Measurements from ENCODE around the gene CCNE1.
A peak's percentile ranks its signal among the peaks of the same experiment; 100 is the strongest.

CCNE1 gene

DNA sequence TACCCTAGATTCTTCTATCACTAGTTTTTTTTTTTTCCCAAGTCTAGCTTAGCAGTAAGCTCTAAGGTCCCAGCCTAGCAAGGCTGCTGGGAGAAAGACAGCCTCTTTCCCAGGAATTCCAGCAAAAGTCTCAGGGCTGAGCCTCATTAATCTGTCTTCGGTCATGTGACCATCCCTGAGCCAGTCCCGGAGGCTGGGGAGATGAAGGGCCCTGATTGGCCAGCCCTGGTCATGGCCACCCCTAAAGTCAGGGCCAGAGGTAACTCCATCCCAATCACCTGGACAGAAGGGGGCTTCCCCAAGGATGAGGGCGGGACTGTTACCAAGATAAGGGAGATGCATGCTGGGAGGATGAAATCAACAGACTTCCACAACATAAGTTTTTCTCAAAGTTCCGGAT is 43.3 kb downstream of the CCNE1 start:
- peaks cover 3 to 7% of the 10 kb centered on the region in 2 donors for H3K4me1 Mint-ChIP-seq
- no peak overlapping the region for H3K27ac Mint-ChIP-seq
- DNase-seq (no peak), ATAC-seq (replicated peaks) (no peak)
- H3K4me3 Mint-ChIP-seq: no peak overlapping the region
- peaks cover 25 to 49% of the 10 kb centered on the region in 2 donors for H3K27me3 Mint-ChIP-seq
- no peaks in the 10 kb centered on the region for H3K9me3 Mint-ChIP-seq
- no peaks in the 10 kb centered on the region for H3K36me3 Mint-ChIP-seq

DNA sequence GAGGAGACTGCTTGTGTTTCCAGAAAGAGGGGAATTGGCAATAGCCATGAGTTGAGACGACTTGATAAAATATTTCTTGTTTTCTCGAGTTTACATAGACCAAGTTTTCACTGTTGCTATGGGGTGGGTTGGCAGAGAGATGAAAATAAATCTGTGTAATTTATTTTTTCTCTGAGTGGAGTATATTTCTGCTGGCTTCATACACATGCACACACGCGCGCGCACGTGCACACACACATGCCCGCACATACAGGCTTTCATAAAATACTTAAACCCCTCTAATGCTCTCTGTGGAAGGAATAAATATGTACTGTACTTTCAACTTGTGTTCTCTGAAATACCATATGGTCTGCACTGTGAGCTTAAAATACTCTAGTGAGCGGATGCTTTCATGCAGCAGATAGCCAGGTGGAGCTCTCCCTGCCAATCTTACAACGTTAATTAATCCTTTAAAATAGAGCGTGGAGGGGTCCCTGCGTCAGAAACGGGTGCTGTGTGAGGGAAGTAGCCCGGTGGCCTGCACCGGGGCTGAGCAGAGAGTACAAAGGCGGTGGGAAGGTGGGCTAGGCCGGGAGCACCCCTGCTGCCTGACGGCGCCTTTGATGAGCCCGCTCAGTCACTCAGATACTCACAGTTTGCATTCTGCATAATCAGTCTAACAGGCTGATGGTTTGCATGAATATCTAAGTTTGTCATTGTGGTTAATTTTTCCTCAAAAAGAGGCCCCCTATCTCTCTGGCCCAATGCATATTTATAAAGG is 44.1 kb downstream of the CCNE1 start:
- DNase-seq (no peak), ATAC-seq (replicated peaks) (no peak)
- H3K4me1 Mint-ChIP-seq: peaks cover 3 to 7% of the 10 kb centered on the region in 2 donors
- H3K36me3 Mint-ChIP-seq: no peaks in the 10 kb centered on the region
- H3K27ac Mint-ChIP-seq: no peak overlapping the region
- no peaks in the 10 kb centered on the region for H3K9me3 Mint-ChIP-seq
- H3K4me3 Mint-ChIP-seq: no peak overlapping the region
- peaks cover 22 to 55% of the 10 kb centered on the region in 2 donors for H3K27me3 Mint-ChIP-seq

DNA sequence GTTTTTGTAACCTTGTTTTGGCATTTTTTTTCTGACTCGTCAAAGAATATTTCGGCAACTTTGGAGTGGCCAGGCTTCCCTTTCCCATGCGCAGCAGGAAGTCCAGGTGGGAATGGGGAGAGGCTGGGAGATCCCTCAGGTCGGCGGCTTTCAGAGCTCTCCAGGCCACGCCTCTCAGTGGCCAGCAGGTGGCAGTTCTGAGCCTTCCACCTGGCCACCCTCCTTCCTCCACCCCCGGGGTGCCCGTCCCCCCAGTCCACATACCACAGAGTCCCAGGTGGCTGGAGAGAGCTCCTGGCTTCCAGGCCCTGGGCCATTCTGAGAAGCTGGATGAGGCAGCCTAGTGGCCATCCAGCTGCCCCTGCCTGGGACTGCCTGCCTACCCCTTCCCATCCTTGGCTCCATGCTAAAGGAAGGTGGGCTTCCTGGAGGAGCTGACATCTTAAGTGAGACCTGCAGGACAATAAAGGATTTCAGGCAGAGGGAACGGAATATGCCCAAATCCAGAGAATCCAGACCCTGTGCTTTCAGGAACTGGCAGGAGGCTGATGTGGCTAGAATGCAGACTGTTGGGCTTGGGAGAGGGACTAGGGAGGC is 46.3 kb downstream of the CCNE1 start:
- Mint-ChIP-seq H3K4me1 (peaks cover 3 to 7% of the 10 kb centered on the region in 2 donors), H3K27ac (no peak overlapping the region), H3K27me3 (peaks cover 29 to 74% of the 10 kb centered on the region in 2 donors), H3K36me3 (no peaks in the 10 kb centered on the region), H3K9me3 (no peaks in the 10 kb centered on the region), H3K4me3 (no peak overlapping the region)
- no peak for DNase-seq
- peak; percentile 72 to 76 for ATAC-seq (replicated peaks)

DNA sequence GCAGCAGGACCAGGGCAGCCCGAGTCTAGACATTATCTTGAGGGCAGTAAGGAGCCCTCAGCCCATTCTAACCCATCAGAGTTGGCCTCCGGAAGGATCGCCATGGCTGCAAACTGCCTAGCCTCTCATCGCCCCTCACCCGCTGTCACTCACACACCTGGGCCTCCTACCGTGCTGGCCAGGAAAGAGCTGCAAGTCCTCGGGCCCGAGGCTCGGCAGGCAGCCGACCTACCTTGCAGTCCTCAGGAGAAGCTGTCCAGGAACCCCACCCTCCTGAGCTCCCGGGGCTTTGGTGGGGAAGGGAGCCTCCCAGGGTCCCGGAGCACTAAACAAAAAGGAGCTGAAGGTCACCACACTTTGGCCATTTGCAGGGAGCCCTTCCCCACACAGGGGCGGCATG is 46.8 kb downstream of the CCNE1 start:
- no peak for ATAC-seq (replicated peaks)
- H3K36me3 Mint-ChIP-seq: no peaks in the 10 kb centered on the region
- DNase-seq: no peak
- peaks cover 30 to 75% of the 10 kb centered on the region in 2 donors for H3K27me3 Mint-ChIP-seq
- no peak overlapping the region for H3K4me3 Mint-ChIP-seq
- H3K9me3 Mint-ChIP-seq: no peaks in the 10 kb centered on the region
- no peak overlapping the region for H3K27ac Mint-ChIP-seq
- peaks cover 3 to 7% of the 10 kb centered on the region in 2 donors for H3K4me1 Mint-ChIP-seq

DNA sequence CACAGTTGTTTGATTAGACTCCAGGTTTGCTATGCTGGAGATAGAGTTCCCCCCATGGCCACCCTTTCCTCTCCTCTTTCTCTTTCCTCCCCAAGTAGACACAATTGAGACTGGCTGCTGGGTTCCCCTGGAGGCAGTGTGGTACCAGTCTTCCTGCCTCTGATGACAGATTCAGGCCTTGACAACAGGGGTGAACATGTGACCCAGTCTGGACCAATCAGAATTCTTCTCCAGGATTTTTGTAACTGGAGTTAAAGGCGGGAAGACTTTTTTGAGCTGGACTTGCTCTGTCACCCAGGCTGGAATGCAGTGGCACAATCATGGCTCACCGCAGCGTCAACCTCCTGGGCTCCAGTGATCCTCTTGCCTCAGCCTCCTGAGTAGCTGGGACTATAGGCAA is 48.7 kb downstream of the CCNE1 start:
- H3K9me3 Mint-ChIP-seq: no peaks in the 10 kb centered on the region
- no peaks in the 10 kb centered on the region for H3K36me3 Mint-ChIP-seq
- peaks cover 3 to 7% of the 10 kb centered on the region in 2 donors for H3K4me1 Mint-ChIP-seq
- no peak for DNase-seq
- no peak overlapping the region for H3K27ac Mint-ChIP-seq
- H3K4me3 Mint-ChIP-seq: no peak overlapping the region
- peaks cover 32 to 67% of the 10 kb centered on the region in 2 donors for H3K27me3 Mint-ChIP-seq
- peak; percentile 38 to 45 for ATAC-seq (replicated peaks)

DNA sequence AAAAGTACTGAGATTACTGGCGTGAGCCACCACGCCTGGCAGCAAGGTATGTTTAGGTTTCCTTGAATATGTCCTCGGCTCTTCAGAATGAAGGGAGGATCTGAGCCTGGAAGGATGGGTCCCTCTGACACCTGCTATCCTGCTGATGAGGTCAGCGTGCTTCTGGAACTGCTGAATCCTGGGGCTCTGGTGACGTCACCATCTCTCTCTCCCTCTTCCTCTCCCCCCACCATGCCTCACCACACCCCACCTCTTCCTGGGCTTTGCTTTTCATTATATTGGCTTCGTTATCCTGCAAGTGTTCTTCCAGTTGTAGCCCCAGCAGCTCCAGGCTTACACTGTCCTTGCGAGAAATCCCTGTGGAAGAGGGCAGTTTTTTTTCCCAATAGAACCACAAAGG is 49.8 kb downstream of the CCNE1 start:
- ATAC-seq (replicated peaks): no peak
- DNase-seq: no peak
- H3K27ac Mint-ChIP-seq: no peak overlapping the region
- no peak overlapping the region for H3K4me3 Mint-ChIP-seq
- peaks cover 37 to 69% of the 10 kb centered on the region in 2 donors for H3K27me3 Mint-ChIP-seq
- H3K9me3 Mint-ChIP-seq: peaks cover 2 to 5% of the 10 kb centered on the region in 2 donors
- H3K4me1 Mint-ChIP-seq: peaks cover 3 to 7% of the 10 kb centered on the region in 2 donors
- no peaks in the 10 kb centered on the region for H3K36me3 Mint-ChIP-seq

DNA sequence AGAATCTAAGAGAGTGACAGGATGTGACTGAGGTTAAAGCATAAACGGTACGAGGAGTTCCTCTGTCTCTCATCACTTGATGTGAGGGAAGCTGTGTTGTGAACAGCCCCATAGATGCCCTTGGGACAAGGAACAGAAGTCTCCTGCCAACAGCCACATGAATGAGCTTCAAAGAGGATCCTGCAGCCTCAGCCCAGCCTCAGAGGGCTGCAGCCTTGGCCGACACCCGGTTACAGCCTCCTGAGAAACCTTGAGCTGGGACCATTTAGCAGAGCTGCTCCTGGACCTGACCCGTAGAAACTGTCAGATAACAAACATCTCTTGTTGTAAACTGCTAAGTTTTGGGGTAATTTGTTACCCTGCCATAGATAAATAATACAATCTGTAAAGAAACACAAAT is 54.2 kb downstream of the CCNE1 start:
- Mint-ChIP-seq H3K4me1 (no peaks in the 10 kb centered on the region), H3K9me3 (peaks cover 4 to 7% of the 10 kb centered on the region in 2 donors), H3K36me3 (no peaks in the 10 kb centered on the region), H3K27ac (no peak overlapping the region), H3K27me3 (peaks cover 29 to 64% of the 10 kb centered on the region in 2 donors), H3K4me3 (no peak overlapping the region)
- DNase-seq (no peak), ATAC-seq (replicated peaks) (no peak)

DNA sequence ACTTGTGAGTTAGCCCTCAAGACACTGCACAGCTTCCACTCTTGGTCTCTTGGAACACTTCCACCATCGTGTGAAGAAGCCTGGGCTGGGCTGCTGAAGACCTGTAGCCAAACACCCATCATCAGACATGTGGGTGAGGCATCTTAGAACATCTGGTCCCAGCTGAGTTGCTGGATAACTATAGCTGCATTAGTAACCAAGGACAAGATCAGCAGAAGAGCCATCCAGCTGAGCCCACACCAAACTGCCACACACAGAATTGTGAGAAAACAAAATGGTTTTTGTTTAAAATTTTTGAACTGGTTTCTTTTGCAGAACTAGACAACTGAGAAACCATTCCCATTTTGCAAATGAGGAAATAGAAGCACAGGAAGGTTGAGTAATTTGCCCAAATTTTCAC is 56.2 kb downstream of the CCNE1 start:
- Mint-ChIP-seq H3K4me3 (no peak overlapping the region), H3K27ac (no peak overlapping the region), H3K27me3 (peaks cover 34 to 67% of the 10 kb centered on the region in 2 donors), H3K9me3 (peaks cover 4 to 7% of the 10 kb centered on the region in 2 donors), H3K4me1 (peaks cover 5 to 11% of the 10 kb centered on the region in 2 donors), H3K36me3 (no peaks in the 10 kb centered on the region)
- DNase-seq (no peak), ATAC-seq (replicated peaks) (no peak)

DNA sequence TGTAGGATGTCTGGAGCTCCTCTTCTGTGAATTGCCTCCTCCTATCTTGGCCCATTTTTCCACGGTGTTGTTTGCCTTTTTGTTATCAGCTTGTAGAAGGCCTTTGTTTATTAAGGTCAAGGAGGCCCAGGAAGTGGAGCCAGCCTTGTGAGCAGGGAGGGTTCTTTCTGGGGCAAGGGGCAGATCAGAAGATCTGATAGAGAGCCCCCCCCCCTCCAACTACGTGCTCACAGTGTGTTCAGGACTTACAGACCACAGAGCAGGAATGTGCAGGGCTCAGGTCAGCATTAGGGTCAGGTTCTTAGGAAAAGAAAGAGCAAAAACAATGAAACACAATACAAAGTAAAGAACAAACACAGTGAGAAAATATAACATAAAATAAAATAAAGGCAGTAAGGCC is 59.4 kb downstream of the CCNE1 start:
- Mint-ChIP-seq H3K27me3 (peaks cover 31 to 57% of the 10 kb centered on the region in 2 donors), H3K4me1 (peaks cover 8 to 21% of the 10 kb centered on the region in 2 donors), H3K36me3 (no peaks in the 10 kb centered on the region), H3K27ac (no peak overlapping the region), H3K9me3 (peaks cover 4 to 7% of the 10 kb centered on the region in 2 donors), H3K4me3 (no peak overlapping the region)
- no peak for DNase-seq
- no peak for ATAC-seq (replicated peaks)

DNA sequence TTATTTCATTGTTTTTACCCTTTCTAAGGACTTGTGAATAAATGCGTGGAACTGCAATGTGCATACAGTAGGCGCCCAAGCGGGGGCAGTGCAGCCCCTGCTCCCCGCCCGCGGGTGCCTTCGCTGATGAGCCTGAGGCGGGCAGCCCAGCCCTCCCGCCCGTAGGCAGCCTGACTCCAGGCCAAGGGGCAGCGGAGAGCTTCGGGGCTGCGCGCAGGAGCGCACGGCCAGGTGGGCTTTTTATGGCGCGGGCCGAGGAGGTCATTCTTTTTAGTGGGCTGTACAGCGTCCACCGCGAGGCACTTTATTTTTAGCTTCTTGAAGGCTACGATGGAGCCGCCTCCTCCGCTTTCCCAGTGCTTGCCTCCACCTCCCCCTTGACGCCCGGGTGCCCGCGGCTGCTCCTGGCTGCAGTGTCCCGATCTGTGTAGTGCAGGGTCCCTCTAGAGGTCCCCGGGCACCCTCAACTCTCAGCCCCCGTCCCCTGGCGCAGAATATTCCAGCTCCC is 60.5 kb downstream of the CCNE1 start:
- DNase-seq (no peak), ATAC-seq (replicated peaks) (no peak)
- peak overlapping the region in 1 of 2 donors; percentile 26 for H3K4me3 Mint-ChIP-seq
- no peaks in the 10 kb centered on the region for H3K36me3 Mint-ChIP-seq
- H3K4me1 Mint-ChIP-seq: peaks cover 13 to 25% of the 10 kb centered on the region in 2 donors
- no peak overlapping the region for H3K27ac Mint-ChIP-seq
- H3K27me3 Mint-ChIP-seq: peaks cover 24 to 50% of the 10 kb centered on the region in 2 donors
- H3K9me3 Mint-ChIP-seq: no peaks in the 10 kb centered on the region

DNA sequence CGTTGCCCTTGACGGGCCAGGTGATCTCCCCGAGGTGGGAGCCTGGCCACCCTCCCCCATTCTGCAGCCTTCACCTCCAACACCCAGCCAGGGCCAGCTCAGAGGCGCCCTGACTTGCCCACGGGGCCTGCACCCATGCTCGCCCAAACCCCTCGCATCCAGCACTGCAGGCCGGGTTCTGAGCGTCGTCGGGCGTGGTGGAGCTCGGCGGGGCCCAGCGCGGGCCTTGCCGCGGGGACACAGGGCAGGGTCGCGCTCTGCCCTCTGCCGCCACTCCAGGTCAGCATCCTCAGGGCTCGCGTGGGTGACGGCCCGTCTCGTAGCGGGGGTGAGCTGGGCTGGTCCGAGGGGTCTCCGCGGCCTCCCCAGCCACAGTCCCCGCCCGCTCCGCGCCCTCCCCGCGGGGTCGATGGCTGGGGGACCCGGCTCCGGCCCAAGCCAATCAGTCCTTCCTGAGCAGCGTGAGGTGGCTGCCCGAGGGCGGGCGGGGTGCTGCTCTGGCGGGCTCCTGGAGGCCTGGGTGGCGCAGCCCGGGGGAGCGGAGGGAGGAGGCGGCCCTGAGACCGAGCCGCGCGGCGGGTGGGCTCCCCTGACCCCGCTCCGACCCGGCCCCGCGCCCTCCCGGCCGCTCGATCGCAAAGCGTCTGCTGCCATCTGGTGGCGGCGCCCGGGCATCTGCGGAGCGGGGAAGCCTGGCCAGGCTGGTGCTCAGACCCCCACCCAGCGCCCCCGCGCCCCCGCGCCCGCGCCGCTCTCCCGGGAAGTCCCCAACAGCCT is 61.4 kb downstream of the CCNE1 start:
- ATAC-seq (replicated peaks): peak; percentile 91 to 92
- Mint-ChIP-seq H3K4me3 (peak overlapping the region; percentile 67 to 78), H3K27ac (no peak overlapping the region), H3K9me3 (no peaks in the 10 kb centered on the region), H3K36me3 (no peaks in the 10 kb centered on the region), H3K27me3 (peaks cover 24 to 54% of the 10 kb centered on the region in 2 donors), H3K4me1 (peaks cover 13 to 25% of the 10 kb centered on the region in 2 donors)
- peak; percentile 39 for DNase-seq
